CD4-positive, alpha-beta memory T cell (primary cell): ENCODE measurements around the gene POLE4. TPM values are rescaled to one million over a fixed set of nuclear protein-coding genes. Genes with fewer than 3 reads are reported as not detected.

ENCODE experiments used
- CTCF ChIA-PET: fragments of 350-600 bp; sonication (Branson Sonifier 250); formaldehyde crosslinking; loops from one replicate; lab custom pipeline; 2021; ENCODE audit warnings: inconsistent platforms; ENCODE audit not compliant: partially characterized antibody; lab: Charles Lee
- POLR2A ChIA-PET: fragments of 350-600 bp; sonication (Branson Sonifier 250); formaldehyde crosslinking; loops from one replicate; lab custom pipeline; 2021; ENCODE audit not compliant: partially characterized antibody; lab: Charles Lee
- DNase-seq, 5 donors: peaks; one replicate each; pipeline versions ENCODE4 v3.0.0 to v3.0.0-alpha.2; 2020 to 2022; ENCODE audit warnings: mixed read lengths in 1 of 5
- H3K27ac ChIP-seq: one replicate; pipeline ENCODE4 v1.7.0; 2013; ENCODE audit warnings: low read depth, low read length
- H3K27me3 ChIP-seq: 2 replicates; pipeline ENCODE4 v1.7.0; 2013; ENCODE audit warnings: mild to moderate bottlenecking, low read length, moderate library complexity; ENCODE audit not compliant: insufficient read depth
- H3K36me3 ChIP-seq: 2 replicates; pipeline ENCODE4 v1.7.0; 2013; ENCODE audit warnings: mild to moderate bottlenecking, low read length, moderate library complexity; ENCODE audit not compliant: insufficient read depth
- H3K4me1 ChIP-seq: 2 replicates; pipeline ENCODE4 v1.7.0; 2013; ENCODE audit warnings: mild to moderate bottlenecking, low read length, moderate library complexity; ENCODE audit not compliant: insufficient read depth
- H3K4me3 ChIP-seq, 2 donors: one replicate each; pipeline ENCODE4 v1.7.0; 2013; ENCODE audit warnings: low read length in 2 of 2, mild to moderate bottlenecking in 1 of 2
- H3K9me3 ChIP-seq, 2 donors: one replicate each; pipeline ENCODE4 v1.7.0; 2013; ENCODE audit warnings: low read length in 2 of 2, control low read depth in 1 of 2; ENCODE audit not compliant: control insufficient read depth in 1 of 2
- H3K27ac Mint-ChIP-seq, 7 donors: one replicate each; pipeline ENCODE4 v1.8.0; 2020 to 2021; ENCODE audit warnings: mixed read lengths in 7 of 7, mild to moderate bottlenecking in 6 of 7, inconsistent platforms in 3 of 7, moderate library complexity in 3 of 7
- H3K27me3 Mint-ChIP-seq, 2 donors: one replicate each; pipeline ENCODE4 v1.8.0; 2020 to 2021; ENCODE audit warnings: mixed read lengths in 2 of 2
- H3K36me3 Mint-ChIP-seq, 2 donors: one replicate each; pipeline ENCODE4 v1.8.0; 2020 to 2021; ENCODE audit warnings: mixed read lengths in 2 of 2, inconsistent platforms in 1 of 2, mild to moderate bottlenecking in 1 of 2
- H3K4me1 Mint-ChIP-seq, 4 donors: one replicate each; pipeline ENCODE4 v1.8.0; 2020 to 2021; ENCODE audit warnings: mixed read lengths in 4 of 4, mild to moderate bottlenecking in 1 of 4
- H3K4me3 Mint-ChIP-seq, 8 donors: one replicate each; pipeline ENCODE4 v1.8.0; 2020 to 2021; ENCODE audit warnings: mixed read lengths in 8 of 8, mild to moderate bottlenecking in 7 of 8, moderate library complexity in 6 of 8, inconsistent platforms in 3 of 8
- H3K9me3 Mint-ChIP-seq, 8 donors: one replicate each; pipeline ENCODE4 v1.8.0; 2020 to 2021; ENCODE audit warnings: mixed read lengths in 8 of 8, mild to moderate bottlenecking in 5 of 8, inconsistent platforms in 3 of 8, moderate library complexity in 1 of 8
- intact Hi-C: fragments of 100-400 bp; cut with micrococcal nuclease; formaldehyde crosslinking; loops from one replicate; pipeline ENCODE4 v1.15.1; 2023
- polyA plus RNA-seq, 2 donors: library from polyadenylated mRNA; unstranded; fragments of 300-500 nt; fragmentation: Illumina TruSeq; gene quantifications; one replicate each; pipeline ENCODE4 v1.2.3, GENCODE V29; 2021
- total RNA-seq, 2 experiments: library from RNA; stranded (reverse); gene quantifications; one replicate each; pipeline ENCODE4 v1.2.3, GENCODE V29; 2021

POLE4 gene
- 10 to 100 TPM; 46.1 to 49.0 TPM for total RNA-seq
- polyA plus RNA-seq = 100 to 1,000 TPM; 140 to 169 TPM

GRCh38 chr2:74958274-74959105 is at the start of gene POLE4:
Gene POLE4, plus strand, starts transcription at chr2:74958643. Its CDS starts 37 bp downstream, at chr2:74958680.
- Mint-ChIP-seq H3K9me3 (peaks cover 0 to 2% (median 0%) of the 10 kb centered on the region in 8 donors), H3K27ac (peak within 1 kb of the TSS; percentile 85 to 95 (median 92)), H3K4me3 (peak within 1 kb of the TSS; percentile 83 to 91 (median 86)), H3K36me3 (peaks cover 31 to 34% of the 10 kb centered on the region in 2 donors), H3K4me1 (peaks cover 33 to 62% (median 49%) of the 10 kb centered on the region in 4 donors), H3K27me3 (no peaks in the 10 kb centered on the region)
- ChIA-PET POLR2A (interaction anchor here (1.0 kb wide), 1 partner anchor 11 kb away, joined by 3 read pairs; no protein-coding TSS in a partner anchor), CTCF (no interaction called here)
- Histone ChIP-seq H3K27me3 (no peaks in the 10 kb centered on the region), H3K9me3 (no peaks in the 10 kb centered on the region), H3K4me1 (peaks cover 33% of the 10 kb centered on the region), H3K27ac (peak within 1 kb of the TSS; percentile 74), H3K36me3 (peaks cover 8% of the 10 kb centered on the region), H3K4me3 (peak within 1 kb of the TSS; percentile 72 to 79)
- peak; percentile 93 to 94 (median 94) for DNase-seq
- intact Hi-C loops = loop anchor here (1.0 to 2.0 kb wide), 3 partner anchors 124 to 1574 kb away; partner anchors contain the start of genes ALMS1, HK2 and MRPL19

- CTCF ChIA-PET = interaction anchor here (0.5 to 0.9 kb wide), 2 partner anchors 10 to 11 kb away, joined by 3 read pairs; no protein-coding TSS in a partner anchor
- no peak overlapping the region for H3K27ac ChIP-seq
- Mint-ChIP-seq H3K4me3 (peak overlapping the region in 1 of 8 donors; percentile 13), H3K27ac (no peak overlapping the region), H3K27me3 (peaks cover 21 to 34% of the 10 kb centered on the region in 2 donors), H3K4me1 (peaks cover 0 to 11% (median 9%) of the 10 kb centered on the region in 4 donors), H3K9me3 (peaks cover 0 to 2% (median 0%) of the 10 kb centered on the region in 8 donors), H3K36me3 (peaks cover 0 to 4% of the 10 kb centered on the region in 2 donors)
- no peaks in the 10 kb centered on the region for H3K36me3 ChIP-seq
- no peak for DNase-seq
- no peaks in the 10 kb centered on the region for H3K27me3 ChIP-seq
- H3K4me3 ChIP-seq = no peak overlapping the region
- intact Hi-C loops = no loop called here
- POLR2A ChIA-PET = no interaction called here
- H3K4me1 ChIP-seq = no peaks in the 10 kb centered on the region
- no peaks in the 10 kb centered on the region for H3K9me3 ChIP-seq
Observed at GRCh38 chr2:74908748-74909444, 49.5 kb upstream of the POLE4 start.

- H3K4me3 ChIP-seq = no peak overlapping the region
- H3K27ac Mint-ChIP-seq = no peak overlapping the region
- POLR2A ChIA-PET = no interaction called here
Observed at GRCh38 chr2:74910245-74910644, 48.2 kb upstream of the POLE4 start.

GRCh38 chr2:74911061-74911460 is 47.4 kb upstream of the POLE4 start:
- no peaks in the 10 kb centered on the region for H3K4me1 ChIP-seq
- H3K36me3 ChIP-seq = no peaks in the 10 kb centered on the region
- H3K9me3 ChIP-seq = no peaks in the 10 kb centered on the region
- H3K4me1 Mint-ChIP-seq = peaks cover 0 to 11% (median 9%) of the 10 kb centered on the region in 4 donors
- intact Hi-C loops = no loop called here
- ChIA-PET CTCF (interaction anchor here (1.0 kb wide), 1 partner anchor 697 kb away, joined by 3 read pairs; no protein-coding TSS in a partner anchor), POLR2A (no interaction called here)
- no peak overlapping the region for H3K4me3 ChIP-seq
- H3K27me3 Mint-ChIP-seq = peaks cover 21 to 42% of the 10 kb centered on the region in 2 donors
- no peak overlapping the region for H3K4me3 Mint-ChIP-seq
- DNase-seq = no peak
- no peaks in the 10 kb centered on the region for H3K27me3 ChIP-seq
- H3K9me3 Mint-ChIP-seq = peaks cover 0 to 2% (median 0%) of the 10 kb centered on the region in 8 donors
- no peak overlapping the region for H3K27ac ChIP-seq
- no peak overlapping the region for H3K27ac Mint-ChIP-seq
- H3K36me3 Mint-ChIP-seq = peaks cover 0 to 4% of the 10 kb centered on the region in 2 donors

More at GRCh38 chr2:74910245-74910644, 48.2 kb upstream of the POLE4 start:
- Mint-ChIP-seq H3K27me3 (peaks cover 21 to 43% of the 10 kb centered on the region in 2 donors), H3K9me3 (peaks cover 0 to 2% (median 0%) of the 10 kb centered on the region in 8 donors), H3K4me1 (peaks cover 0 to 11% (median 9%) of the 10 kb centered on the region in 4 donors), H3K36me3 (peaks cover 0 to 4% of the 10 kb centered on the region in 2 donors), H3K4me3 (no peak overlapping the region)
- Histone ChIP-seq H3K27ac (no peak overlapping the region), H3K9me3 (no peaks in the 10 kb centered on the region), H3K27me3 (no peaks in the 10 kb centered on the region), H3K36me3 (no peaks in the 10 kb centered on the region), H3K4me1 (no peaks in the 10 kb centered on the region)
- no peak for DNase-seq
- CTCF ChIA-PET = interaction anchor here (1.0 kb wide), 1 partner anchor 698 kb away, joined by 3 read pairs; no protein-coding TSS in a partner anchor
- intact Hi-C loops = no loop called here

- no peak overlapping the region for H3K27ac Mint-ChIP-seq
Observed at GRCh38 chr2:74915743-74916142, 42.7 kb upstream of the POLE4 start.

GRCh38 chr2:74916394-74916793 is 42.0 kb upstream of the POLE4 start:
- intact Hi-C loops = no loop called here
- Histone ChIP-seq H3K27me3 (no peaks in the 10 kb centered on the region), H3K9me3 (no peaks in the 10 kb centered on the region), H3K36me3 (no peaks in the 10 kb centered on the region), H3K27ac (no peak overlapping the region), H3K4me1 (no peaks in the 10 kb centered on the region), H3K4me3 (no peak overlapping the region)
- Mint-ChIP-seq H3K9me3 (peaks cover 0 to 1% (median 0%) of the 10 kb centered on the region in 8 donors), H3K4me3 (no peak overlapping the region), H3K27me3 (peaks cover 7 to 28% of the 10 kb centered on the region in 2 donors), H3K36me3 (no peaks in the 10 kb centered on the region), H3K27ac (peak overlapping the region in 1 of 7 donors; percentile 43), H3K4me1 (peaks cover 0 to 3% (median 0%) of the 10 kb centered on the region in 4 donors)
- DNase-seq = no peak
- CTCF ChIA-PET = interaction anchor here (0.7 to 1.4 kb wide), 7 partner anchors 8 to 713 kb away, joined by 3 to 6 read pairs (median 3); no protein-coding TSS in a partner anchor
- POLR2A ChIA-PET = no interaction called here

More at GRCh38 chr2:74915743-74916142, 42.7 kb upstream of the POLE4 start:
- CTCF ChIA-PET = interaction anchor here (1.1 to 1.4 kb wide), 5 partner anchors 9 to 693 kb away, joined by 3 to 6 read pairs (median 3); no protein-coding TSS in a partner anchor
- Histone ChIP-seq H3K4me3 (no peak overlapping the region), H3K27me3 (no peaks in the 10 kb centered on the region), H3K36me3 (no peaks in the 10 kb centered on the region), H3K4me1 (no peaks in the 10 kb centered on the region), H3K9me3 (no peaks in the 10 kb centered on the region), H3K27ac (no peak overlapping the region)
- intact Hi-C loops = no loop called here
- DNase-seq = no peak
- Mint-ChIP-seq H3K9me3 (peaks cover 0 to 1% (median 0%) of the 10 kb centered on the region in 8 donors), H3K27me3 (peaks cover 8 to 29% of the 10 kb centered on the region in 2 donors), H3K4me3 (no peak overlapping the region), H3K4me1 (peaks cover 0 to 3% (median 0%) of the 10 kb centered on the region in 4 donors), H3K36me3 (no peaks in the 10 kb centered on the region)
- POLR2A ChIA-PET = no interaction called here
